ENCODE measurements around the gene ENO3. TPM values are rescaled to one million over a fixed set of nuclear protein-coding genes. Genes with fewer than 3 reads are reported as not detected.

Gene ENO3
- total RNA-seq, 4 donors from 2014 or later: 0.31 to 3.6 (median 1.5) TPM; not detected in 1

GRCh38 chr17:4965311-4965986, 14.5 kb downstream of the ENO3 start:
- Histone ChIP-seq H3K36me3 (peaks cover 5 to 30% (median 5%) of the 10 kb centered on the region in 3 donors), H3K27me3 (no peaks in the 10 kb centered on the region), H3K9me3 (no peaks in the 10 kb centered on the region), H3K27ac (peak overlapping the region in 3 of 4 donors; percentile 92 to 98 (median 98)), H3K4me1 (peaks cover 21 to 41% (median 25%) of the 10 kb centered on the region in 3 donors), H3K4me3 (no peak overlapping the region)
- DNase-seq: no peak
- intact Hi-C loops (cut with DNase I): no loop called here
- WGBS, 2 donors: 93 to 95% methylated on average over 15 of the region's 15 CpGs
- TF ChIP-seq POLR2A (IDR thresholded peaks at IDR 0.05) (no peak), CTCF (IDR thresholded peaks at IDR 0.05) (no peak)

DNA sequence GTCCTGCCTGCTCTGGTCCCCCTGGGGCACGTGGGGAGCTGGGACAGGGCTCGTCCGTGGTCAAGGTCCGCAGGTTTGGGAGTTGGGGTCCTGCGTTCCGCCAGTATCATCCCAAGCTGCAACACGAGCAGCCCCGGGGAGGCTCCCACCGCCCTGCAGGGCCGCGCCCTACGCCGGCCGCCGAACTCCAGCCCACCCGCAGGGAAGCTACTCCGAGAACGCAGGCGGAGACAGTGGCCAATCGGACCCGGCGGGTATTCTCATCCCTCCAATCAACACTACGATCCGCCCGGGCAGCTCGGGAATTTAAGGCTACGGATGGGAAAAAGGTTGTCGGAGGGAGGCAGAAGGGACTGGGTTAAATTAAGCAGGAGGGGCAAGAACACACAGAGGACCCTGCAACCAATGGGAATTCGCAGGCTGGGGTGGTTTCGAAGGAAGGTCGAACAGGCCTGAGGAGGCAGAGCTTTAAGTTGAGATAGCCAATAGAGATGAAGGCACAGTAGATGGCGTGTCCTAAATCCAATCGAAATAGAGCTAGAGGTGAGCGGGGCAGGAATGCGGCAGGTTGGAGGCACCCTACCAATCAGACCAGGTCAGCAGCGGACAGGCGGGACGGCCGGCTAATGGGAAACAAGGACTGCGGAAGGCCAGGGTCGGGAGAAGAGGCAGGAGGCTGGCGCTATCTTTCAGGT, 16.1 kb downstream of the ENO3 start:
- TF ChIP-seq CTCF (IDR thresholded peaks at IDR 0.05): no peak
- peak in 1 of 4 donors; percentile 30 for TF ChIP-seq POLR2A (IDR thresholded peaks at IDR 0.05)
- Histone ChIP-seq H3K4me3 (peak overlapping the region; percentile 37 to 84 (median 71)), H3K9me3 (no peaks in the 10 kb centered on the region), H3K27ac (peak overlapping the region; percentile 83 to 99 (median 98)), H3K27me3 (no peaks in the 10 kb centered on the region), H3K36me3 (peaks cover 5 to 31% (median 5%) of the 10 kb centered on the region in 3 donors), H3K4me1 (peaks cover 21 to 41% (median 25%) of the 10 kb centered on the region in 3 donors)
- DNase-seq: peak; percentile 96
- 0 to 1% methylated on average over 16 to 20 of the region's 42 CpGs for WGBS, 2 donors
- intact Hi-C loops (cut with DNase I): no loop called here

- no peaks in the 10 kb centered on the region for H3K27me3 ChIP-seq
- peaks cover 5 to 37% (median 11%) of the 10 kb centered on the region in 3 donors for H3K36me3 ChIP-seq
- TF ChIP-seq CTCF (IDR thresholded peaks at IDR 0.05): no peak
- peak in 3 of 4 donors; percentile 9 to 83 (median 44) for TF ChIP-seq POLR2A (IDR thresholded peaks at IDR 0.05)
- H3K27ac ChIP-seq: peak within 1 kb of the TSS; percentile 83 to 99 (median 98)
- DNase-seq: peak; percentile 88
- no peaks in the 10 kb centered on the region for H3K9me3 ChIP-seq
- peak within 1 kb of the TSS; percentile 37 to 84 (median 71) for H3K4me3 ChIP-seq
- peaks cover 21 to 41% (median 25%) of the 10 kb centered on the region in 3 donors for H3K4me1 ChIP-seq
- 1 to 2% methylated on average over 20 to 30 of the region's 66 CpGs for WGBS, 2 donors
- intact Hi-C loops (cut with DNase I): no loop called here
Measured at GRCh38 chr17:4967539-4968485, 16.9 kb downstream of the ENO3 start, which contains the start of gene SPAG7. TSS of gene SPAG7 (minus strand) at chr17:4967817. CDS start at chr17:4967804, 13 bp downstream.

- Histone ChIP-seq H3K27ac (peak overlapping the region; percentile 83 to 99 (median 98)), H3K4me3 (peak overlapping the region; percentile 37 to 84 (median 71)), H3K27me3 (no peaks in the 10 kb centered on the region), H3K9me3 (no peaks in the 10 kb centered on the region), H3K36me3 (peaks cover 5 to 41% (median 17%) of the 10 kb centered on the region in 3 donors), H3K4me1 (peaks cover 21 to 41% (median 25%) of the 10 kb centered on the region in 3 donors)
- no peak for TF ChIP-seq POLR2A (IDR thresholded peaks at IDR 0.05)
- no peak for TF ChIP-seq CTCF (IDR thresholded peaks at IDR 0.05)
- intact Hi-C loops (cut with DNase I): no loop called here
- DNase-seq: no peak
- 19 to 22% methylated on average over 13 to 23 of the region's 23 CpGs for WGBS, 2 donors
Measured at GRCh38 chr17:4968486-4969046, 17.6 kb downstream of the ENO3 start.

Data from esophagus squamous epithelium (tissue), 5 donors.